ENCODE data around the gene TVP23A.

TVP23A gene

GRCh38 chr16:10813099-10813455 lies 5.5 kb downstream of the TVP23A start:
- H3K4me3 ChIP-seq (ENCODE audit: low read length), result no peak overlapping the region
- no peak for DNase-seq (ENCODE audit: low read depth)
- TF ChIP-seq CTCF (IDR thresholded peaks at IDR 0.05; ENCODE audit: insufficient read depth, low read depth, low read length, missing control alignments), result no peak

- no peak for DNase-seq (ENCODE audit: low read depth)
- H3K4me3 ChIP-seq (ENCODE audit: low read length), result no peak overlapping the region
- TF ChIP-seq CTCF (IDR thresholded peaks at IDR 0.05; ENCODE audit: insufficient read depth, low read depth, low read length, missing control alignments), result no peak
Measured at GRCh38 chr16:10812312-10813098, 6.1 kb downstream of the TVP23A start.

DNA sequence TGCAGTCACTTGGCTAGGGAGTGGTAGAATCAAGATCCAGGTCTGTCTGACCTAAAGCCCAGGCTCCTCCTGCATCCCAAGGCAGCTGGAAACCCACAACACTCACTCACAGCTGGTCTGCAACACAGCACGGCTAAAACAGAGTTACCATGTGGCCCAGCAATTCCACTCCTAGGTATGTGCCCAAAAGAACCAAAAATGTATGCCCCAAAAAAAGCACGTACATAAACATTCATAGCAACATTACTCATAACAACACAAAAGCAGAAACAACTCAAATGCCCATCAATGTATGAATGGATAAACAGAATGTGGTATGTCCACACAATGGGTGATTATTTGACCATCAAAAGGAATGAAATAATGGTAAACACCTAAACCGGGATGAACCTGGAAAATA lies 8.9 kb downstream of the TVP23A start:
- DNase-seq (ENCODE audit: low read depth), result no peak
- no peak overlapping the region for H3K4me3 ChIP-seq (ENCODE audit: low read length)
- TF ChIP-seq CTCF (IDR thresholded peaks at IDR 0.05; ENCODE audit: insufficient read depth, low read depth, low read length, missing control alignments), result no peak

- TF ChIP-seq CTCF (IDR thresholded peaks at IDR 0.05; ENCODE audit: insufficient read depth, low read depth, low read length, missing control alignments), result no peak
- no peak for DNase-seq (ENCODE audit: low read depth)
- H3K4me3 ChIP-seq (ENCODE audit: low read length), result no peak overlapping the region
Measured at GRCh38 chr16:10808850-10809249, 9.7 kb downstream of the TVP23A start.

DNA sequence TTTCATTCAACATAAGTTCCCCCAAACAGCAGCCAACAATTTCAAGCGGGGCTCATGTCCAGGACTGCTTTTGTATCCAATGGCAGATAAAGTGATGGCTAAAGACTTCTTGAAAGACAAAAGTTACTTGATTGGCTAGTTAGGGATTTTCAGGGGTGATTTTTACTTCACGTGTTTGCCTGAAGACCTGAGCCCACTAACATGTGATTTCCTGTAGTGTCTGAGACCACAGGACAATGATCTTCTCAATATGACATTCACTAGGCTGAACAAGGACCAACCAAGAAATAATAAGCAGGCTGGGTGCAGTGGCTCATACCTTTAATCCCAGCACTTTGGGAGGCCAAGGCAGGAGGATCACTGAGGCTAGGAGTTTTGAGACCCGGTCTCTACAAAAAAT lies 10.4 kb downstream of the TVP23A start:
- no peak for TF ChIP-seq CTCF (IDR thresholded peaks at IDR 0.05; ENCODE audit: insufficient read depth, low read depth, low read length, missing control alignments)
- no peak for DNase-seq (ENCODE audit: low read depth)
- no peak overlapping the region for H3K4me3 ChIP-seq (ENCODE audit: low read length)

- no peak overlapping the region for H3K4me3 ChIP-seq (ENCODE audit: low read length)
- no peak for TF ChIP-seq CTCF (IDR thresholded peaks at IDR 0.05; ENCODE audit: insufficient read depth, low read depth, low read length, missing control alignments)
- no peak for DNase-seq (ENCODE audit: low read depth)
Measured at GRCh38 chr16:10806698-10807097, 11.9 kb downstream of the TVP23A start.

DNA sequence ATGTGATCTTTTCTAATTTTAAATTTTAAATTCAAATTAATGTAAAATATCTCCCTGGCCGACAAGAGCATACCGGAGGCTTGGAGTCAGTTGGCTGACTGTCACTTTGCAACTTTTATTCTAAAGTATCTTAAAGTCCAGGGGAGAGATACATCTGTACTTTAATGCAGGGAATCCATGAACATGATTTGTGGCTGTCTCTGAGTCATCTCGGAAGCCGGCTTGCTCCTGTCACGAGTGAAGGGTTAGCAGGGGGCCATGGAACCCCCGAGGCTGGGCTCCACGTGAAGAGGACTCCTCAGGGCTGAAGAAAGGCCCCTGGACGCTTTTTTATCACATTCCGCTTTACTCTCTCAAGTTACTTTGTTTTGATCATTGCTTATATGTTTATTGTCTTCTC lies 13.3 kb downstream of the TVP23A start:
- H3K4me3 ChIP-seq (ENCODE audit: low read length), result no peak overlapping the region
- TF ChIP-seq CTCF (IDR thresholded peaks at IDR 0.05; ENCODE audit: insufficient read depth, low read depth, low read length, missing control alignments), result no peak
- no peak for DNase-seq (ENCODE audit: low read depth)

Measured in epithelial cell of esophagus (primary cell).